Measurements from ENCODE around the gene KRTAP16-1. TPM values are rescaled to one million over a fixed set of nuclear protein-coding genes. Genes with fewer than 3 reads are reported as not detected.

Gene KRTAP16-1
- total and polyA plus RNA-seq, 2 donors: not detected

- Histone ChIP-seq H3K4me3 (ENCODE audit: low read depth, low read length) (no peak overlapping the region), H3K4me1 (ENCODE audit: insufficient read depth) (no peaks in the 10 kb centered on the region), H3K27ac (ENCODE audit: low read depth) (no peak overlapping the region), H3K36me3 (ENCODE audit: insufficient read depth) (no peaks in the 10 kb centered on the region)
- WGBS: 54% methylated on average over 5 of the region's 5 CpGs
- DNase-seq (ENCODE audit: extremely low spot score): peak; percentile 23
Observed at GRCh38 chr17:41338961-41339485, 29.9 kb upstream of the KRTAP16-1 start.

- 92% methylated on average over 1 of the region's 1 CpG for WGBS
- no peaks in the 10 kb centered on the region for H3K36me3 ChIP-seq (ENCODE audit: insufficient read depth)
- no peaks in the 10 kb centered on the region for H3K4me1 ChIP-seq (ENCODE audit: insufficient read depth)
- no peak overlapping the region for H3K4me3 ChIP-seq (ENCODE audit: low read depth, low read length)
- DNase-seq (ENCODE audit: extremely low spot score): no peak
- no peak overlapping the region for H3K27ac ChIP-seq (ENCODE audit: low read depth)
Observed at GRCh38 chr17:41335747-41336146, 26.6 kb upstream of the KRTAP16-1 start.

GRCh38 chr17:41334385-41335305, 25.5 kb upstream of the KRTAP16-1 start:
- no peak for DNase-seq (ENCODE audit: extremely low spot score)
- WGBS: 77% methylated on average over 6 of the region's 6 CpGs
- Histone ChIP-seq H3K36me3 (ENCODE audit: insufficient read depth) (no peaks in the 10 kb centered on the region), H3K27ac (ENCODE audit: low read depth) (no peak overlapping the region), H3K4me3 (ENCODE audit: low read depth, low read length) (no peak overlapping the region), H3K4me1 (ENCODE audit: insufficient read depth) (no peaks in the 10 kb centered on the region)

GRCh38 chr17:41333836-41334235, 24.7 kb upstream of the KRTAP16-1 start:
- Histone ChIP-seq H3K27ac (ENCODE audit: low read depth) (no peak overlapping the region), H3K4me1 (ENCODE audit: insufficient read depth) (no peaks in the 10 kb centered on the region), H3K4me3 (ENCODE audit: low read depth, low read length) (no peak overlapping the region), H3K36me3 (ENCODE audit: insufficient read depth) (no peaks in the 10 kb centered on the region)
- no peak for DNase-seq (ENCODE audit: extremely low spot score)
- 97% methylated on average over 3 of the region's 3 CpGs for WGBS

- Histone ChIP-seq H3K4me3 (ENCODE audit: low read depth, low read length) (no peak overlapping the region), H3K27ac (ENCODE audit: low read depth) (no peak overlapping the region), H3K4me1 (ENCODE audit: insufficient read depth) (no peaks in the 10 kb centered on the region), H3K36me3 (ENCODE audit: insufficient read depth) (no peaks in the 10 kb centered on the region)
- WGBS: 96% methylated on average over 5 of the region's 5 CpGs
- no peak for DNase-seq (ENCODE audit: extremely low spot score)
Observed at GRCh38 chr17:41333098-41333497, 24.0 kb upstream of the KRTAP16-1 start.

- Histone ChIP-seq H3K36me3 (ENCODE audit: insufficient read depth) (no peaks in the 10 kb centered on the region), H3K4me3 (ENCODE audit: low read depth, low read length) (no peak overlapping the region), H3K4me1 (ENCODE audit: insufficient read depth) (no peaks in the 10 kb centered on the region), H3K27ac (ENCODE audit: low read depth) (no peak overlapping the region)
- DNase-seq (ENCODE audit: extremely low spot score): no peak
- 81% methylated on average over 2 of the region's 2 CpGs for WGBS
Observed at GRCh38 chr17:41332239-41332638, 23.1 kb upstream of the KRTAP16-1 start.

- whole genome bisulfite sequencing: 79% methylated on average over 7 of the region's 7 CpGs
Observed at GRCh38 chr17:41331606-41332005, 22.5 kb upstream of the KRTAP16-1 start.

GRCh38 chr17:41329279-41329948, 20.3 kb upstream of the KRTAP16-1 start:
- no peak for DNase-seq (ENCODE audit: extremely low spot score)
- H3K4me3 ChIP-seq (ENCODE audit: low read depth, low read length): no peak overlapping the region
- H3K4me1 ChIP-seq (ENCODE audit: insufficient read depth): no peaks in the 10 kb centered on the region
- 45% methylated on average over 13 of the region's 13 CpGs for WGBS
- no peaks in the 10 kb centered on the region for H3K36me3 ChIP-seq (ENCODE audit: insufficient read depth)
- H3K27ac ChIP-seq (ENCODE audit: low read depth): no peak overlapping the region

More at GRCh38 chr17:41331606-41332005, 22.5 kb upstream of the KRTAP16-1 start:
- DNase-seq (ENCODE audit: extremely low spot score): no peak
- Histone ChIP-seq H3K36me3 (ENCODE audit: insufficient read depth) (no peaks in the 10 kb centered on the region), H3K27ac (ENCODE audit: low read depth) (no peak overlapping the region), H3K4me1 (ENCODE audit: insufficient read depth) (no peaks in the 10 kb centered on the region), H3K4me3 (ENCODE audit: low read depth, low read length) (no peak overlapping the region)

GRCh38 chr17:41328207-41328606, 19.1 kb upstream of the KRTAP16-1 start:
- Histone ChIP-seq H3K36me3 (ENCODE audit: insufficient read depth) (no peaks in the 10 kb centered on the region), H3K4me3 (ENCODE audit: low read depth, low read length) (no peak overlapping the region), H3K27ac (ENCODE audit: low read depth) (no peak overlapping the region), H3K4me1 (ENCODE audit: insufficient read depth) (no peaks in the 10 kb centered on the region)
- 86% methylated on average over 7 of the region's 7 CpGs for WGBS
- DNase-seq (ENCODE audit: extremely low spot score): no peak

- H3K27ac ChIP-seq (ENCODE audit: low read depth): no peak overlapping the region
- no peak overlapping the region for H3K4me3 ChIP-seq (ENCODE audit: low read depth, low read length)
- no peaks in the 10 kb centered on the region for H3K36me3 ChIP-seq (ENCODE audit: insufficient read depth)
- WGBS: 79% methylated on average over 8 of the region's 8 CpGs
- H3K4me1 ChIP-seq (ENCODE audit: insufficient read depth): no peaks in the 10 kb centered on the region
- DNase-seq (ENCODE audit: extremely low spot score): no peak
Observed at GRCh38 chr17:41327411-41328120, 18.5 kb upstream of the KRTAP16-1 start.

GRCh38 chr17:41326173-41327145, 17.4 kb upstream of the KRTAP16-1 start:
- no peaks in the 10 kb centered on the region for H3K4me1 ChIP-seq (ENCODE audit: insufficient read depth)
- H3K4me3 ChIP-seq (ENCODE audit: low read depth, low read length): no peak overlapping the region
- H3K27ac ChIP-seq (ENCODE audit: low read depth): no peak overlapping the region
- 89% methylated on average over 18 of the region's 18 CpGs for WGBS
- no peaks in the 10 kb centered on the region for H3K36me3 ChIP-seq (ENCODE audit: insufficient read depth)
- no peak for DNase-seq (ENCODE audit: extremely low spot score)

- Histone ChIP-seq H3K4me3 (ENCODE audit: low read depth, low read length) (no peak overlapping the region), H3K36me3 (ENCODE audit: insufficient read depth) (no peaks in the 10 kb centered on the region), H3K4me1 (ENCODE audit: insufficient read depth) (no peaks in the 10 kb centered on the region), H3K27ac (ENCODE audit: low read depth) (no peak overlapping the region)
- DNase-seq (ENCODE audit: extremely low spot score): no peak
- WGBS: 88% methylated on average over 6 of the region's 6 CpGs
Observed at GRCh38 chr17:41325611-41326010, 16.5 kb upstream of the KRTAP16-1 start.
